Stimulated activated CD8-positive, alpha-beta memory T cell treated with anti-CD3 and anti-CD28 coated beads, Interleukin-4, amount 100 ng/mL, for 48 hours (primary cell): ENCODE measurements around the gene FBXW10B.
"Not testable (repeated sequence)": the region's sequence is repeated elsewhere in the genome, so short reads cannot be mapped to it uniquely, and the experiment has no call there.

ENCODE experiments used
- DNase-seq: peaks from one replicate; pipeline ENCODE4 v3.0.0-alpha.2; 2020

FBXW10B gene

GRCh38 chr17:15629991-15630390, 10.5 kb upstream of the FBXW10B start:
- DNase-seq = not testable (repeated sequence)

- DNase-seq = not testable (repeated sequence)
These were observed 4.2 kb upstream of the FBXW10B start for GRCh38 chr17:15623661-15624209.

- not testable (repeated sequence) for DNase-seq
These were observed 3.8 kb upstream of the FBXW10B start for GRCh38 chr17:15623255-15623654.

- DNase-seq = not testable (repeated sequence)
These were observed 2.6 kb upstream of the FBXW10B start for GRCh38 chr17:15622124-15622523.

- not testable (repeated sequence) for DNase-seq
These were observed 2.7 kb downstream of the FBXW10B start for GRCh38 chr17:15616828-15617227.

GRCh38 chr17:15615850-15616249, 3.7 kb downstream of the FBXW10B start:
- not testable (repeated sequence) for DNase-seq

GRCh38 chr17:15613111-15613510, 6.4 kb downstream of the FBXW10B start:
- DNase-seq = not testable (repeated sequence)

- DNase-seq = not testable (repeated sequence)
These were observed 26.5 kb downstream of the FBXW10B start for GRCh38 chr17:15592960-15593359.

GRCh38 chr17:15591986-15592385, 27.5 kb downstream of the FBXW10B start:
- DNase-seq = not testable (repeated sequence)

GRCh38 chr17:15590844-15591243, 28.7 kb downstream of the FBXW10B start:
- not testable (repeated sequence) for DNase-seq

- DNase-seq = peak; percentile 38
These were observed 29.7 kb downstream of the FBXW10B start for GRCh38 chr17:15589544-15590536.

GRCh38 chr17:15588017-15588416, 31.5 kb downstream of the FBXW10B start:
- not testable (repeated sequence) for DNase-seq

GRCh38 chr17:15583313-15583712, 36.2 kb downstream of the FBXW10B start:
- DNase-seq = not testable (repeated sequence)

- DNase-seq = not testable (repeated sequence)
These were observed 38.0 kb downstream of the FBXW10B start for GRCh38 chr17:15581462-15581861.

GRCh38 chr17:15576848-15577247, 42.7 kb downstream of the FBXW10B start:
- DNase-seq = not testable (repeated sequence)

GRCh38 chr17:15574660-15575059, 44.8 kb downstream of the FBXW10B start:
- not testable (repeated sequence) for DNase-seq

- DNase-seq = not testable (repeated sequence)
These were observed 45.6 kb downstream of the FBXW10B start for GRCh38 chr17:15573870-15574269.
